CD4-positive, alpha-beta T cell treated with Interferon alpha-2 for 1 hour (primary cell): ENCODE results near the gene BARX1.
A peak's percentile ranks its signal among the peaks of the same experiment; 100 is the strongest.
"Not testable (repeated sequence)": the region's sequence is repeated elsewhere in the genome, so short reads cannot be mapped to it uniquely, and the experiment has no call there.

ENCODE experiments used
- DNase-seq, 2 donors: peaks; one replicate each; pipeline ENCODE4 v3.0.0-alpha.2; 2020 to 2022

Gene BARX1

DNA sequence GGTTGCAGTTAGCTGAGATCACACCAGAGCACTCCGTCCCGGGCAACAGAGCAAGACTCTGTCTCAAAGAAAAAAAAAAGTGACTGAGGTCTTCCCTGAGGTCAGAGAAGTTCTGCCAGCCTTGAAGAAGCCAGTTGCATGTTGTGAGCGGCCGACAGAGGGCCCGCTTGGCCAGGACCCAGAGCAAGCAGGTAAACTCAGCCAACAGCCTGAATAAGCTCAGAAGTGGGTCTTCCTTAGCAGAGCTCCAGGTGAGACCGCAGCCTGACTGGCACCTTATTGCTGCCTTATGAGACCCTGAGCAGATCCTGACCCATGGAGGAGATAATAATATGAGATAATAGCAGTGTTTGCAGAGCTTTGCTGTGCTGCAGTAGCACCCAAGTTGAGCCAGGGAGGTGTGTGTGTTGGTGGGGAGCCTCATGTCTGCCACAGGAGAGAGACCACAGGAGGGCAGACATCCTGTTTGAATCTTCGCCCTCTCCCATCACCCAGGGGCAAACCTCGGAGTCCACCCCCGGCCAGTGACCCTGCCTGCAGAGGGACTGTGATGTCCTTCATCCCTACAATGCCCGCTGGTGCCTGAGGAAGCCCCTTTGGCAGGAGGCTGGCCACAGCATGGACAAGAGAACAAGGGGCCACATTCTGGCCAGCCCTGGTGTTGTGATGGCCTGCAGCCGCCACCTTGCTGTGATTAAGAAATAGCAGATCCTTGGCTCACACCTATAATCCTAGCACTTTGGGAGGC lies 10.8 kb upstream of the BARX1 start:
- DNase-seq, result no peak

DNA sequence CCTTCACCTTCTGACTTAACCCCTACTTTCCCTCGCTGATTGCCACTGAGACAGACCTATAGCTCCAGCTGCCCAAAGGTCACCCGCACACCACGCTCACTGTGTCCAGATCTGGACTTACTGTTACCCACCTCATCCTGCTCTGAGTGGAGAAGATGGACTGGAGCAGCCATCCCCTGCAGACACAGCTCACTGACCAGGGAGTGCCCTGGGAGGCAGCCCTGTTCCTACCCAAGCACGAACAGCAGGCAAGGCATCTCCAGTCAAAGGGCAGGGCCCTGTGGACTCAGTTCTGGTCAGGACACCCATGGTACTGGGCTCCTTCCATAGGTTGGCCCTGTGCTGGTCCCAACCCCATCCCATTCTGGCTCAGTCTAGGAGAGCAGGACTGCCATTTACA lies 9.5 kb upstream of the BARX1 start:
- DNase-seq, result no peak

DNA sequence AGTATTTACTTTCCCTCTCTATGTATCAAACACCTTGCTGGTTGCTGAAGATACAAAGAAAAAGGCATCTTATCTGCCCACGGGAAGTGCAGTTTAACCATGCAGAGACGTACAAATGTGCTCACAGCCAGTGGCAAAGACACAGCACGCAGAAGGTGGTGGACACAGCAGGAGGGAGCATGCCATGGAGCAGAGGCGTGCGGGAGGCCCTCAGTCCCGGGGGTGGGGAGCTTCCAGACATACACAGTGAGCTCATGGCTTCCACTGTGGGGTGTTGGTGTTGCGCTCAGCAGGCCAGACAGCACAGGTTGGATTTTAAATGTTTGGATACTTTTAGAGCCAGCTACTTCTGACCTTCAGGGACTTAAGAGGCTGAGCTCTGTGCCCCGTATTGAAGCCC lies 8.8 kb upstream of the BARX1 start:
- no peak for DNase-seq

DNA sequence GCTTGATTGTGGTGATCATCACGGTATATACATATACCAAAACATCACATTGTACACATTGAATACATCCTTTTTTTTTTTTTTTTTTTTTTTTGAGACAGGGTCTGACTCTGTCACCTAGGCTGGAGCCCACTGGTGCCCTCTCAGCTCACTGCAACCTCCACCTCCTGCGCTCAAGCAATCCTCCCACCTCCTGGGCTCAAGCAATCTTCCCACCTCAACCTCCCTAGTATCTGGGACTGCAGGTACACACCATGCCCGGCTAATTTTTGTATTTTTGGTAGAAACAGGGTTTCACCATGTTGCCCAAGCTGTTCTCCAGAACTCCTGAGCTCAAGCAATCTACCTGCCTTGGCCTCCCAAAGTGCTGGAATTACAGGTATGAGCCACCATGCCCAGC lies 8.3 kb upstream of the BARX1 start:
- DNase-seq, result not testable (repeated sequence)

DNA sequence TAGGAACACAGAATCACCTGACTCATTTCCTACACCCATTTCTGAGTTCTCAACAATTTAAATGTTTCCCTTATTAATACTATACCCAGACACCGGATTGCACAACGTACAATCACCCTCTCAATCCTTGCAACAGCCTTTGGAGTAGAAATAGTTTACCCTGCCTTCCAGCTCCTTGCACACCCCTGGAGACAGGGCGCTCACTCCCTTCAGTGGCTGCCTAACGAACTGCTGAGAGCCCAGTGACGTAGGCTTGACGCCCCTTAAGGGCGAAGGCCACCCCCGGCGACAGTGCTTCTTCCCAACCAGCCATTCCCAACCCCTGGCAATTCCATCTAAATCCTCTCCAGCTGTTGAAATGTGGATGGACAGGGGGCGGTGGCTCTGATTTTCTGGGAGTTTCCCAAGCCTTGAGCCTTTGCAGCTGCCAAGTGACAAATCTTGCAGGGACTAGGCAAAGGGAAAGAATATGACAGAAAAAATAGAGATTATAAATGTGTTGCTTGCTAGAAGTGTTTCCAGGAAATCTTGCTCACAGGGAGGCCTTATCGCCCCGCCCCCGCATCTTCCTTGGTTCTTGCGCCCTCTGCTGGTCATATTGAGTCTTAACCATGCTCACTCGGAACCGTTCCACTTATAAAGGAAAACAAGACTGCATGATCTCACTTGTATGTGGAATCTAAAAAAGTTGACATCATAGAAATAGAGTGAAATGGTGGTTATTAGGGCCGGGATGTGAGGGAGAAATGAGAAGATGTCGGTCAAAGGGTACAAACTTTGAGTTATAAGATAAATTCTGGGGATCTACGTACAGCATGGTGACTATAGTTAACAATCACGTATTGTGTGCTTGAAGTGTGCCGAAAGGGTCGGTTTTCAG lies 7.6 kb upstream of the BARX1 start:
- peak; percentile 83 to 86 for DNase-seq

DNA sequence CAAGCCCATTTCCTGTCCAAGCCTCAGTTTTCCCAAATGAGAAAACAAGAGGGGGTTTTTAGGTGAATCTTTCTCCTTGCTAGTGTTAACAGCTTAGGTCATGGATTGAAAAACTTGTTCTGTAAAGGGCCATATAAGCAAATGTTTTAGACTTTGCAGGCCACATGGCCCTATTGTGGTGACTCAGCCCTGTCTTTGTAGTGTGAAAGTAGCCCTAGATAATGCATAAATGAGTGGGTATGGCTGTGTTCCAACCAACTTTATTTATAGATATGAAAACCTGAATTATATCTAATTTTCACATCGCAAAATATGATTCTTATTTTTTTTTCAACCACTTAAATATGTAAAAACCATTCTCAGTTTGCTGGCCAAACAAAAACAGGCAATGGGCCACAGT lies 6.9 kb upstream of the BARX1 start:
- no peak for DNase-seq

DNA sequence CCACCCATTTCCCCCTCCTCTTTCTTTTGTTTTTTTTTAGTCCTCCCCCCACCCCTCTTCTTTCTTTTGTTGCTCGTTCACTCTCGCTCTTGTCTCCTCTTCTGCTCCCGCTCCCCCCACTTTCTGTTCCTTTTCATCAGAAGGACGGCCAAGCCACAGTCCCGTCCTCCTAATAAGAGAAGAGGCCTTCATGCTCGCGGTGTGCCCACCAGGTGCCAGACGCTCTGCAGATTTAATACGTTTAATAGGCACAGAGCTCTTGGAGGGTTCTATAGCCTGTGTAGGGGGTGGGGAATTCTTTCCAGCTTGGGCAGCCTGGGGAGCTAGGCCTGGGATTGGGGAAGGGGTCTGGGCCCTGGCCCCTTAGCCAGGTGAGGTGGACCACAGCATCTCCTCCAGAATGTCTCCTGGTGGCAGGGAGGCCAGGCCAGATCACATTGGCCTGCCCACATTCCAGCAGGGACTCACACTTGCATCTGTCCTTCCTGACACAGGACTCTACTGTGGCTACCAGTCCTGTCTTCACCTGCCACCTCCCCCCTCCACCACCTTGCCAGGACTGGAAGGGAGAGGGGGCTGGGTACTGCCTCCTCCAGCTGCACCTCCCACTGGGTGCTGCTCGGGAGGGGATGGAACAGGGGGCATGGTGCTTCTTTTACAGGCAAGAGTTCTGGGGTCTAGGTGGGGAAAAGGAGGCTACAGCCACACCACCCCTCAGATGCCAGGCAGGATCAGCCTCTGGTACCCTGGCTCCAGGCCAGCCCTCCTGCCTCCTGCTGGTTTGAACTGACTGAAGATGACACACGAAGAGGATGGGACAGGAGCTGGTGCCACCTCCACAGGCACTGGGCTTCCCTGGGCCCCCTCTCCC lies 6.1 kb upstream of the BARX1 start:
- no peak for DNase-seq

DNA sequence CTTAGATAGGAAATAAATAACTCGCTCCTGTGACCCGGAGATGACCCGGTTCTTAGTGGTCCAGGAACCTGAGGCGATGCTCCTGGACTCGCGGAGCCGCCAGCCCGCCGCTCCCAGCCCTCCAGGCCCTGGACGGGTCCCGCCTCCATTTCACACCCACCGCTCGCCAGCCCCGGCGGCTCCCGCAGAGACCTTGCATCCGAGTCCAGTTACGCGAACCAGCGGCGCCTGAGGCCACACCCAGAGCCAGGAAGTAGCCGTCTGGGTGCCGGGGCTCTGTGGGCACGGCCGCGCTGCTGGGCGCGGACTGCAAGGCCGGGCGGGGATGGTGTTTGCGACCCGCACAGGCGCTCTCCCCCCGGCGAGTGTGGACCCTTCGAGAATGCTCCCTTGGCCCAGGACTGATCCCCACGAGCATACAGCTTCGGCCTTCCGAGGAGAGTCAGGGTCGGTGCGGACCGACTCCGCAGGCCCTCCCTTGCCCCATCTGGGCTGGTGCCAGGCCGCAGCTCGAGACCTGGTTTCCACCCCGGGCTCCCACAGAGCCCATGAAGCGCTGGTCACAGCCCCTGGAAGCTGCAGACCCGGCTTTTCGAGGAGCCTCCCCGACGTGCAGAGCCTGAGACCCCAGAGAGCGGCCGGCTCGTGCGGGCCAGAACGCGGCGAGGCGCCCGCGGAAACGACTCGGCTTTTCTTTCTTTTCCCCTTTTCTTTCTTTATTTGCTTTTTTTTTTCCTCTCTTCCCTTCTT lies 5.2 kb upstream of the BARX1 start:
- no peak for DNase-seq

DNA sequence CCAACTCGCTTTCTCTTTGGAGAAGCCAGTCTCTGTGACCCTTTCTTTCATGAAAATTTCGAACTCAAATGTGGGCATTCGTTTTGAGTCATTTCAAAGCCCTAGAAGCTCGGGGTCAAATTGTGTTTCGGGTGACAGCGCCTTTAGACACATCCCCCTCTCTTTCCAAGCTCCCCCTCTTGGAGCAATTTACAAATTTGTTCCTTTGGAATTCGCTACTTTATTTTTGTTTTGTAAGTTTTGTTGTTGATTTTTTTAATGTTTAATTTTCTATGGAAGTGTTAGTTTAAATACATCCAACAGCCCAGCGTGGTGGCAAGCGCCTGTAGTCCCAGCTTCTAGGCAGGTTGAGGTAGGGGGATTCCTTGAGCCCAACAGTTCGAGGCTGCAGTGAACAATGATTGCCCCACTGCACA lies 4.6 kb upstream of the BARX1 start:
- DNase-seq, result no peak

DNA sequence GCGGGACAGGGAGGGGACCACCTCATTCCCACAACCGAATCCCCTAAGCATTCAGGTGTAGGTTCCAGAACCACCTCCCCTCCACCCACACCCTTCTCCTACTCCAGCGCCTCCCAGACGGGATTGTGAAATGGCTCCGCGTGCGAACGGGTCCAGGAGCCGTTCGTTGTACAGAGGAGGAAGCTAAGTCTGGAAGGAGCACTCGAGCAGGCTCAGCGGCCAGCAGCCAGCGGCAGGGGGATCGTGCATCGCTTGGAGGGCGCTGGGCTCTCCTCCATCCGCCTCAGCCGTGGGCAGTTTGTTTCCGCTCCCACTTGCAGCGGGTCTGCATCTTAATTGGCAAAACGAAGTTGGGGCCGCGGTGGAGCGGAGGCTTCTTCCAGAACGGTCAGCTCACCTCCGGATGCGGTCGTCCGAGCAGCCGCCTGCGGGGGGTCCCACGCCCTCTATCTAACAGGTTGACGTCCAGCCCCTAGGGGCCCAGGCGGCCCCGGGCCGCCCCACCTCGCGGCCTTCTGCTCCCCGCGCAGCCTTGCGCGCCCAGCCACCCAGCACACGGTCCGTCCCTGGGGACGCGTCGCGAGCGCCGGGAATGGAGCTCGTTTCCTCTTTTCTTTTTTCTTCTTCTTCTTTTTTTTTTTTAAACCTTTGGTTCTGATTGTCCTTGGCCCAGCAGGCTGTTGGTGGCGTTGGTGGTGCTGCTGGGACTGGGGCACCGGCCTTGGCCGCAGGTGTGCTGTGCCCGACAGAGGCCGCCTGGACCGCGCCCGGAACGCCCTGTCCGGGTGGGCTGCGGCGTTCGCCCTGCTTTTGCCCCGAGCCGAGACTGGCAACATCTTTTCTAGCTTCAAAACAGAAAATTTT lies 3.9 kb upstream of the BARX1 start:
- peak in 1 of 2 donors; percentile 23 for DNase-seq

DNA sequence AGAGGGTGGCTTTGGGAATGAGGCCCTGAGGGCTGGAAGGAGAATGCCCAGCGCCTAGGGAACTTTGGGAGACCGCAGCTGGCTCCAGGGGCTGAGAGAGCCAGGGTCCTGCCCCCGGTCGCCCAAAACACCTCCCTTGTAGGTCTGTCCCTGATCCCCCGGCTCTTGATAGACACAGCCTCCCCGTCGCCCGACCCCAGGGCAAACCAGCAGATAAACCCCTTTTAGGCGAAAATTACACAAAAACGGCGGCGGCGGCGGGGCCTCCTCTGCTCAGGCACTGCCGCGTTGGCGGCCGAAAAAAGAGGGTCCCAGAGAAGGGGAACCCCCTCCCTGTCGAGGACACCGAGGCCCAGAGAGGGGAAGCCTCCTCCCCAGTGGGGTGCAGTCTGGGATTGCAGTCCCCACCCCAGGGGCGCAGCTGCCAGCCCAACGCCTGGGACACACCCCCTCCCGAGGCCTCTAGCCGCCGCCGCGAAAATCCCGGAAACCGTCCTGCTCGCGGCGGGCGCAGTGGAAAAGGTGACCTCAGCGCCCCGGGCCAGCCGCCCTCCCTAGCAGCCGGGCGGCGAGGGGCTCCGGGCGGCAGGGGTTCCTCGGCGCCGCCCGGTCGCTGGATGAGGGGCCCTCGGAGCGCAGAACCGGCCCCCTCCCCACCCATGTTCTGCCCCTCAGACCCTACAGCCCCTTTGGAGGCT lies 3.1 kb upstream of the BARX1 start:
- DNase-seq, result no peak

DNA sequence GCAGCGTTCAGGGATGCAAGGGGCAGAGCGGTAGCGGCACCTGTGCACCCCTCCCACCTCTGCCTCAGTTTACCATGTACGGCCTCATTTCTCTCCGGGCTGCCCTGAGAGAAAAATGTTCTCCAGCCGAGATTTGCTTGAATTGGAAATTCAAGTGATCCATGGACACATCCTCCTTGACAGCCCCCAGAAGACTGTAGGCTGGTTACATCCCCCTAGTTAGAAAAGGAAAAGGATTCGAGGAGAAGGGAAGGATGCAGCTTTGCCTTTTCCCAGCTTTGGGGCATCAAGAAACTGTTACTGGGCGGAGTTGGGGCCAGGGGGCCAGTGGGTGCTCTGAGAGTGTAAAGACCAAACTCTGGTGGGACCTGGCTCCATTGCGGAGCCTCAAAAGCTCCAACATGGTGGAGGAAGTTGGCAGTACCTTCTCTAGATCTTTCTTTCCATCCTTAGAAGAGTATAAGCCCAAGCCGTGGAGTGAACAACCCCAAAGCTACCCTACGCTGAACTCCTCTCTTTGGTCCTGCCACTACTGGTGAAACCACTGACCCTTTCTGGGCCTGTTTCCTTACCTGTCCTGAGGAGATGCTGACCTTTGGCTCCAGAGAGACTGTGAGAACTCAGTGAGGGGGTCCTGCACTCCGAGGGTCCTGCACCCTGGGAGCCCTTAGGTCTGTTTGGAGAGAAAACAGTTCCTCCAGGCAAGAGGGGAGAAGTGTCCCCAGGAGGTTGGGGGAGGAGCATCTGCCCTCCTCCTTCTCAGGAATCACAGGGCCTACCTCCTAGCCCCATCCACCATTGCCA lies 1.0 kb upstream of the BARX1 start:
- DNase-seq, result no peak

DNA sequence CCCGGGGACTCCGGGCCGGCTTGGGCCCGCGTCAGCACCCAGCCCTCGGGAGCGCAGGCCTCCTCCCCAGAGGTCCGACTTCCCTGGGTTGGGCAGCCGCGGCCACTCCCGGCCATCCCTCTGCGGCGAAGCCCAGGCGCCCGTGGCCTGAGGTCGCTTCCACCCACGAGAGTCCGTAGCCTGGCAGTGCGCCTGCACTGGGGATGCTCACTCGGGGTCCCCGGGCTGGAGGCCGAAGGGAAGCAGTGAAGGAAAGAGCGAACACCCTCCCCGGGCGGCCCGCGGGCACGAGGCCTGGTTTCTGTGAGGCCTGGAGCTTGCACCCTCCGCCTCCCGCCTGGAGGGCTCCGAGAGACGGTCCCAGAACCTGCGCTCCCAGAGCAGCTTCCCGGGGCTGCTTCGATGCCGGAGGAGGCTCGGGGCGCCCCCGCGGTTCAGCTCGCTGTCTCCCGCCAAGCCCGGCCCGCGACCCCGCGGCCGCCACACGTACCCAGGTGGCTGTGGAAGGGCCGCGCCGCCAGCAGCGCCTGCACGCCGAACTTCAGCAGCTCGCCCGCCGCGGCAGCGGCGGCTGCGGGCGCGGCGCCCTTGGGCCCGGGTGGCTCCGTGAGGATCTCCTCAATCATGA lies 607 bp downstream of the BARX1 start:
- no peak for DNase-seq

DNA sequence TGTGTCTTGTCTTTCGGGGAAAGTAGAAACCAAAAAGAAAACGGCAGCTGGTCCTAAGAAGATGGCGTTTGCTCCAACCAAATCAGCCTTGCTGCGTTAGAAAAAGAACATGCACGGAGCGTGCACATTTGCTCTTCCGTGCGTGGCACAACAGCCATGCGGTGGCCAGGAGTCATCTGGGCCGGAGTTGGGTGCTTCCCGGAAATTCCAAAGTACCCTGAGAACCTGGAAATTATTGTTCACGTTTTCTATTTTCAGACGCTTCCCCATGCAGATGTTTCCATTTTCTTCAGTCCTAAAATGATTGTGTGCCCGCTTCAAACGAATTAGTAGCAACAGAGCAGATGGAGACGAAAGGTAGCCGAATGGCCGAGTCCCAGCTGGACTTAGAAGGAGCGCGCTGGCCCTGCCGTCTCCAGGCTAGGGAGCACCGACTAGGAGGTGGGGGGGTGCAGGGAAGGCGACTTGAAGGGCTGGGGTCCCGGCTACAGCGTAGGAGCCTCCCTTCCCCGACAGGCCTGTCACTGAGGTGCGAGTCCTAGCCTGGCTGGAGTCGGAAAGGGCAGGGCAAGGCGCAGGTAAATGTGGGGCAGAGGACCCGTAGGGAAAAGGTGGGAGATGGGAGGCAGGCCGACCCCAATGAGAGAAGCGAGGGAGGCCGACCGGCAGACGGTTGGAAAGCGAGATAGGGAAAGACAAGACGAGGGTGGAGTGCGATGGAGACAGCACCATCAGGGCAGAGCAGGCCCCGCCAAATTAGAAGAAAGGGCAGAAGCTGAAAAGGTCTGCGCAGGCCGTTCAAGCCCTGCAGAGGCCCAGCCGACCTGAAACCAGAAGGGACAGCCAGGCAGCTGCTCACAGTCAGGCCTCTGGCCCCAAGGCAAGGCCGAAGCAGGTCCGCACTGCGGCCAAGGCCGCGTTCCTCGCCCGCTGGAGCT lies 1.4 kb downstream of the BARX1 start:
- DNase-seq, result no peak

DNA sequence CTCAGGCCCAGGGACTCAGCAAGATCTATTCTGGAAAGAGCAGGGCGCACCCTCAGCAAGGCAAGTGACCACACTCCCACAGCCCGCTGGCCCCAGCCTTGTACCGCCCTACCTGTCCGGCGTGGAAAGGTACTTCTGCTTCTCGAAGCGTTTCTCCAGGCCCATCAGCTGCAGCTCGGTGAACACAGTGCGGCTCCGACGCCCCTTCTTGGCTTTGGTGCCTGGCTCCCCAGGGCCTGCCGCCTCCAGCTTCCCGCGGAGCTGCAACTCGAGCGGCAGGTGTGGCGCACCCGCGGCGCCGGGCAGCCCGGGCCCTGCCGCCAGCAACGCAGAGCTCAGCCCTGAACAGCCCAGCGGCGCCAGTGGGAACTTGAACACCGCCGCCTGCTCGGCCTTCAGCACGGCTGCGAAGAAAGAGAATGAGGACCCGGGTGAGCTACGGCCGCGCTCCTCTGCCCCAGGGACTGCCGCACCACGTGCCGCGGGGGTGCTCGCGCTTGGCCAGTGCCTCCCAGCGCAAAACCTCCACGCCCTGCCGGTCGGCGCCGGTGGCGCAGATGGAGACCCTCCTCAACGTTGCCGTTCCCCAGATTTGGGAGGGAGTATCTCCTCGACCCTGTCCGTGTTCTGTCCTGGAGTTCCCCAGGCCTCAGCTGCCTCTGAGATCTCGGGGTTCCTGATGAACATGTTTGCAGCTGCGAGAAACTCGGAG lies 2.2 kb downstream of the BARX1 start:
- DNase-seq, result no peak

DNA sequence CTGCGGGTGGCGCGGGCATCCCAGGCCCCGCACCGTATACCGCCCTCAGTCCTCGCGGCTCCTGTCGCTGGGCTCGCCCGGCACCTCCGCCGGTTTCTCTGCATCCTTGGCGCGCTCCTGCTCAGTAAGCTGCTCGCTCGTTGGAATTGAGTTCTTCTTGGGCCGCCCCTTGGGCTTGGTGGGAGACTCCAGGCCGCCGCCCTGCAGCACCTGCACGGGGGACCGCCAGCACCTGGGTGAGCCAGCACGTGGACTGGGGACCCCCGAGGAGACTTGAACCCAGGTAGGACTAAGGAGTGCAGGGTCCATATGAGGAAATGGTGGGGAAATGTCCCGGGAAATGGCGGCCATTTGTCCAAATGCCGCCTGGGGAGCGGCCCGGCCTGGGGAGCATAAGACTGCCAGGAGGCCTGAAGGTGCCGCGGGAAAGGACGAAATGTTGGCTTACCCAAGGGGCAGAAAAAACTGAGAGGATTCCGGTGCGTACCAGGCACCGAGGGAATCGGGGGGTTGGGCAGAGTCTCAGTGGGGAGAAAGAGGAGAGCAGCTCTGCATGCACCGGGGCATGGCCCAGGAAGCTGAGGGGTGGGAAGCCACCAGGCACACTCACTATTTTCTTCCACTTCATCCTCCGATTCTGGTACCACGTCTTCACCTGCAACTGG lies 2.9 kb downstream of the BARX1 start:
- DNase-seq, result no peak

DNA sequence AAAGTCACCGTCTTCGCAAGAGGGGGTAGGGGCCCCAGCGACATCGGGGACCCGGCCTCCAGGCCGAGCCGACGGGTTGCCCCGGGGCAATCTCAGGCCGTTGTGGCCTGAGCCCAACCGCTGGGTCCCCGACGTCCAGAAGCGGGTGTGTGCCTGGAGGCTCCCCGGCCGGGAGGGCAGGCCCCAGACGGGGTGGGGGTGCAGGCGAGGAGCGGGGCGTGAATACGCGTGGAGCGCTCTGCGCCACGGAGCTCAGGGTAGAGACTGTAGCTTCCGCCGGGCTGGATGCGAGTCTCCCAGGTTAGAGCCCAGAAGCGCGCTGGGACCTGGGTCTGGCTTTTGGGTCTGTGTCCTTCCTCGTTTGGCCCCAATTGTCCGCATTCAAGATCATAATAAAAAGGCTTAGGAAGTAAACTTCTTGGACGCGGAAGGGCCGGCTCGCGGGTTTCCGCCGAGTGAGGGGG lies 3.5 kb downstream of the BARX1 start:
- DNase-seq, result no peak
